Stimulated activated naive CD8-positive, alpha-beta T cell treated with anti-CD3 and anti-CD28 coated beads, Interleukin-15, Interleukin-2, amounts not matched to agents 100 U/mL and 50 U/mL, for 24 hours (primary cell): ENCODE results near the gene AKAP9.
"Not testable (repeated sequence)": the region's sequence is repeated elsewhere in the genome, so short reads cannot be mapped to it uniquely, and the experiment has no call there.

ENCODE experiments used
- ATAC-seq: fragments of 150-1000 bp; cut with Tn5 transposase; one replicate; pipeline ENCODE4 v1.10.0; 2021
- DNase-seq: peaks from one replicate; pipeline ENCODE4 v3.0.0; 2021

The AKAP9 gene

GRCh38 chr7:92134271-92135051, 193.8 kb downstream of the AKAP9 start, which contains the start of gene CYP51A1:
CYP51A1 (minus strand) TSS chr7:92134477; CDS start chr7:92134364, 113 bp downstream.
- ATAC-seq (peak; percentile 96), DNase-seq (peak; percentile 93)

GRCh38 chr7:92135052-92135889, 194.6 kb downstream of the AKAP9 start:
- DNase-seq (peak; percentile 15), ATAC-seq (no peak)

DNA sequence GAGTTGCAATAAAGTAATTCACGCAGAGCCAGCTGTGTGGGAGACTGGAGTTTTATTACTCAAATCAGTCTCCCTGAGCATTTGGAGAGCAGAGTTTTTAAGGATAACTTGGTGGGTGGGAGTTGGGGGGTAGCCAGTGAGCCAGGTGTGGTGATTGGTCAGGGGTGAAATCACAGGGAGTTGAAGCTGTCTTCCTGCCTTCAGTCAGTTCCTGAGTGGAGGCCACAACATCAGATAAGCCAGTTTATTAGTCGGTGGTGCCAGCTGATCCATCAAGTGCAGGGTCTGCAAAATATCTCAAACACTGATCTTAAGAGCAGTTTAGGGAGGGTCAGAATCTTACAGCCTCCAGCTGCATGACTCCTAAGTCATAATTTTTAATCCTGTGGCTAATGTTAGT, 196.9 kb downstream of the AKAP9 start:
- ATAC-seq (no peak), DNase-seq (no peak)

GRCh38 chr7:92141161-92141560, 200.5 kb downstream of the AKAP9 start:
- no peak for ATAC-seq
- no peak for DNase-seq

- ATAC-seq, DNase-seq: not testable (repeated sequence)
Measured at GRCh38 chr7:92142791-92143190, 202.1 kb downstream of the AKAP9 start.

- not testable (repeated sequence) for ATAC-seq, DNase-seq
Measured at GRCh38 chr7:92143192-92143880, 202.7 kb downstream of the AKAP9 start.

DNA sequence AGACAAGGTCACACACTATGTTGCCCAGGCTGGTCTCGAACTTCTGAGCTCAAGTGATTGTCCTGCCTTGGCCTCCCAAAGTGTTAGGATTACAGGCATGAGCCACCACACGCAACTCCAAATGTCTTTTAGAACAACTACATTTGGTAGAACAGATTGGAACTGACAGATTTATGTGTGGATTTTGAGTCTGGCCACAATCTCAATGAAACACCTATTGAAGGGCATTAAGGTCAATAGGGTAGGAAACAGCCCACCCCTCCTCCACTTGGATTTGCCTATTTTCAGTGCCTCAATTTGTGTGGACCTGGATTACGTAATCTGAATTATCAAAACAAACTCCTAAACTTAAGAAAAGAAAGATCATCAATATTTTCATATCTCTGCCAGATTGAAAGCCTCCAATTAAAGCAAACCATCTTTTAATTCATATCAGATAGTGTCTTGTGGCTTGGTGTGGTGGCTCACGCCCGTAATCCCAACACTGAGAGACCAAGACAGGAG, 209.1 kb downstream of the AKAP9 start:
- DNase-seq (no peak), ATAC-seq (no peak)

GRCh38 chr7:92150450-92151017, 209.9 kb downstream of the AKAP9 start:
- no peak for ATAC-seq

DNA sequence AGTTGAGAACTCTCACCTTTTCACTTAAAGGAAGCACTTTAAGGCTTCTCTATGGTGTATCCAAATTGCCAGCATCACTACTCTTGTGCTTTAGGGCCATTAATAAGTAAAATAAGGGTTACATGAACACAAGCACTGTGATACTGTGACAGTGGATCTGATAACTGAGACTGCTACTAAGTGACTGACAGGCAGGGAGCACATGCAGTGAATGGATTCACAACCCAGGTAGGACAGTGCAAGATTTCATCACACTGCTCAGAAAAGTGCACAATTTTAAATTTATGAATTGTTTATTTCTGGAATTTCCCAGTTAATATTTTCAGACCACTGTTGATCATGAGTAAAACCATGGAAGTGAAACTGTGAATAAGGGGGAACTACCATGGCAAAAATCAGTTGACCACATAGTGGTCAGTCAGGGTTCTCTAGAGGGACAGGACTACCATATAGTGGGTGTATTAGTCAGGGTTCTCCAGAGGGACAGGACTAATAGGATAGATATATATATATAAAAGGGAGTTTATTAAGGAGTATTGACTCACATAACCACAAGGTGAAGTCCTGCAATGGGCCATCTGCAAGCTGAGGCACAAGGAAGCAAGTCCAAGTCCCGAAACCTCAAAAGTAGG, 214.6 kb downstream of the AKAP9 start:
- DNase-seq (no peak), ATAC-seq (no peak)

More at GRCh38 chr7:92150450-92151017, 209.9 kb downstream of the AKAP9 start:
- DNase-seq, result no peak

DNA sequence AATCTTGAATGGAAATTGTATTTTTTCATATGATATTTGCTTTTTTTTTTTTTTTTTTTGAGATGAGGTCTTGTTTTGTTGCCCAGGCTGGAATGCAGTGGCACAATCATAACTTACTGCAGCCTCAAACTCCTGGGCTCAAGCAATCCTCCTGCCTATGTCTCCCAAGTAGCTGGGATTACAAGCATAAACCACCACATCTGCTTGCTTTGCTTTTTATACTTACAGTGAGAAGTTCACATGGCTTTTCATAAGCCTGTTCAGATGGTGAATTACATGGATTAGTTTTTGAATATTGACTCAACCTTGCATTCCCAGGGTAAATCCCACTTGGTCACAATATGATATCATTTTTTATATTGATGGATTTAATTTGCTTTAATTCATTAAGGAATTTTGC, 216.3 kb downstream of the AKAP9 start:
- DNase-seq (no peak), ATAC-seq (no peak)

DNA sequence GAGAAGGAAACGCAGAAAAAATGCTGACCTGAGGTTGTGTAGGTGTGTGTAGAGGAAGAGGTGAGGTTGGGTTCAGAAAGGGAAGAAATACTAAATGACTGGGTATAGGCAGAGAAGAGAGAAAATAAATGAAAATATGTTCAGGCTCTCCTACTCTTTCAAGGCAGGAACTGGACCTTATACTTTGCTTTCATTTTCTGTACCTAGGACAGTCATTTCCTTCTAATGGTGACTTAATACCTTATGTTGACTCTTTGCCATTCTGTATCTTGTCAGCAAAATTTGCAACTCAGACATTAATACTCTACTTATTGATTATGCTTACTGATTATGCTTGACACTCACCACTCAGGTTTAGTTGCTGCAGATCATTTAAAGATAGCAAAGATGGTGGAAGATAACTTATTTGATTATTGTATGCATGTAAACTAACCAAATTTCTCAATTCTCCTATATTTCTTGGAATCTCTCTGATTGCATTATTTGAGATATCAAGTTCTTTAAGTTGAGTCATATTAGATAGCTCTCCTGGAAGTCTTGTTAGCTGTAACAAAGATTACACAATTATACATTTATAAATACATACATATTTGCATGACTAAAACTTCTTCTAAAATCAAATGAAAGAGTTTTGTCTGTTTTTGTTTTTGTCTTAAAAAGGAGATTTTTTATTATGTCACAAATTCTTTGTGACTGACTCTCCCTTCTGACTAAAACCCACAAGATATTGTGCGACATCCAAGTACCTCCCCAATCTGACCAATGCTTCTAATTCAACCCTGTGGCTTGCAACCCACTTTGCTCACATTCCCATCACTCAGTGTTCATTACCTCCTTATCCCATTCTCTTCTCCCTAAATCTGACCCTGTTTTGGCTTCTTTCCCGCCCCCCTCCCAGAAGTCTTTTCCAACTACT, 218.3 kb downstream of the AKAP9 start:
- ATAC-seq, result no peak

More for the DNA sequence above, 218.3 kb downstream of the AKAP9 start:
- DNase-seq, result no peak
